Amniotic stem cell (primary cell): Measurements from ENCODE around the gene USP53.
"Not testable (repeated sequence)": the region's sequence is repeated elsewhere in the genome, so short reads cannot be mapped to it uniquely, and the experiment has no call there.

Experiments
- DNase-seq: peaks from one replicate; lab custom pipeline; 2025; lab: John Stamatoyannopoulos, UW

Gene USP53

GRCh38 chr4:119279541-119279940 is 67.0 kb downstream of the USP53 start:
- not testable (repeated sequence) for DNase-seq

DNA sequence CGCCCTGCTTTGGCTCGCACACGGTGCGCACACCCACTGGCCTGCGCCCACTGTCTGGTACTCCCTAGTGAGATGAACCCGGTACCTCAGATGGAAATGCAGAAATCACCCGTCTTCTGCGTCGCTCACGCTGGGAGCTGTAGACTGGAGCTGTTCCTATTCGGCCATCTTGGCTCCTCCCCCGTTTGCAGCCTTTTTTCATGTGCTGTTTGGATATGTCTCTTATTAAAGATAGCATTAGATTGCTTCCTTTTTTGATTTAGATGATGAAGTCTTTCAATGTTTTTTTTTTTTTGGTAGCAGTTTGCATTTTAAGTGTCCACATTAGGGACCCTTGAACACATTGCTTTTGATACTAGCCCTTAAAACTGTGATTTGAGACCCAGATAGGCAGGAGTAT is 67.4 kb downstream of the USP53 start:
- not testable (repeated sequence) for DNase-seq

GRCh38 chr4:119281393-119281792 is 68.9 kb downstream of the USP53 start:
- no peak for DNase-seq

- DNase-seq, result no peak
These were observed 72.6 kb downstream of the USP53 start for GRCh38 chr4:119284876-119285780.

DNA sequence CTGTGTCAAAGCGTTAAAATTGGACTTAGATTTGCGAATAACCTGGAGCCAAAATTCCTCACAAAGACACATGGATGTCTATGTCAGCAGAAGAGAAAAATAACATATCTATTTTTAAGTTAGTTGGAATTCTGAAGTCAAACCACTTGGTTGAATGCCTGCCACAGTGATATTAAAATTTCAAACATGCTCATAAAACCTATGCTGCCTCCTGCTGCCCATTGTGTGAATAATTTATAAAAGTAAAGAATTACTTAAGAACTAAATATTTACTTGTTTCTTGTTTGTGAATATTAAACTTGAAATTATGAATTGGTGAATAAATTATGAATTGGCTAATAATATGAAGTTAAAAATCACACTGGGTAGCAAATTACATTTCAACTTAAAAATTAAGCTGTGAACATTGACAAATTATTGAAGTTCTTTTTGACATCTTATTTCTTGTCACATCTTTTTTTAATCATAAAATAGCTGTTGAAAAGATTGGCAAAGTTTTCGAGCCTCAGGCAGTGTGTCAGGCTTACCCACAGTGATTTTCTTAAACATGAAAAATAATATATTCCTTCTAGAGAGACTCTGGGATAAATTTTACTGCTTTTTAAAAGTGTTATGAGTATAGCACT is 74.0 kb downstream of the USP53 start:
- no peak for DNase-seq

DNA sequence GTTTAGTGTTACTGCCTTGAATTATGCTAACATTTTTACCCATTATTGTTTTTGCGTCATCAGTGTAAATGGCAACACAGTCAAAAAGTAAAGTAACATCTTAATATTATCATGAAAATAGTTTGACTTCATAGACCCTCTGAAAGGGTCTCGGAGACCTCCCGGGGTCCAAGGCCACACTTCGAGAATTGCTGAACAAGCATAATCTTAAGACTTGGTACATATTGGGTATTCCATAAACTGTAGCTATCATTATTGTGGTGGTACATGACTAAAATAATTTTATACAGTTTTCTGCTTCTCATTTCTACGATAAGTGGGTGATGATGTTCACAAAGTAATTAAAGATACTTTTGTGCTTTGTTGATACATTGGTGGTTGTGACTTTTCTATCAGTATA is 76.8 kb downstream of the USP53 start:
- DNase-seq, result no peak

GRCh38 chr4:119290598-119290997 is 78.1 kb downstream of the USP53 start:
- DNase-seq, result no peak

- no peak for DNase-seq
These were observed 83.8 kb downstream of the USP53 start for GRCh38 chr4:119296356-119296755.

- no peak for DNase-seq
These were observed 85.3 kb downstream of the USP53 start for GRCh38 chr4:119297795-119298194.

DNA sequence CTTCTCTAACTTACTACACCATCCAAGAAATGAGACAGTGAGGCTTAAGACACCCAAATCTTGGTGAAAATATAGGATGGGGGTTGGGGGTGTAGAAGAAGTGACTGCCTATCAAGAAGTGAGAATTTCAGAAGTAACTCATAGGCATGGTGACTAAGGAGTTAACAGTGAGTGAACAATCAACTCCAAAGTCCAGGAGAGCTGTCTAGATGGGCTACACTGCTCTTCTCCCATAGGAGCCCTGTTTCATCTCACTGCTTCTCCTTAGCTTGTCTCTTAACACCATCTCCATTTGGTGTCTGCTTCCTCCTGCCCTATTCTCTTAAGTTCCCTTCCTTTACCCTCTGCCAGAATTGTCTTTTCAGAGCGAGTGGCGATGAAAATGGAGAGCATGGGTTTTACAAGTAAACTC is 86.8 kb downstream of the USP53 start:
- DNase-seq, result no peak

GRCh38 chr4:119299741-119300100 is 87.2 kb downstream of the USP53 start:
- no peak for DNase-seq

GRCh38 chr4:119300101-119300978 is 87.8 kb downstream of the USP53 start:
- DNase-seq, result no peak

DNA sequence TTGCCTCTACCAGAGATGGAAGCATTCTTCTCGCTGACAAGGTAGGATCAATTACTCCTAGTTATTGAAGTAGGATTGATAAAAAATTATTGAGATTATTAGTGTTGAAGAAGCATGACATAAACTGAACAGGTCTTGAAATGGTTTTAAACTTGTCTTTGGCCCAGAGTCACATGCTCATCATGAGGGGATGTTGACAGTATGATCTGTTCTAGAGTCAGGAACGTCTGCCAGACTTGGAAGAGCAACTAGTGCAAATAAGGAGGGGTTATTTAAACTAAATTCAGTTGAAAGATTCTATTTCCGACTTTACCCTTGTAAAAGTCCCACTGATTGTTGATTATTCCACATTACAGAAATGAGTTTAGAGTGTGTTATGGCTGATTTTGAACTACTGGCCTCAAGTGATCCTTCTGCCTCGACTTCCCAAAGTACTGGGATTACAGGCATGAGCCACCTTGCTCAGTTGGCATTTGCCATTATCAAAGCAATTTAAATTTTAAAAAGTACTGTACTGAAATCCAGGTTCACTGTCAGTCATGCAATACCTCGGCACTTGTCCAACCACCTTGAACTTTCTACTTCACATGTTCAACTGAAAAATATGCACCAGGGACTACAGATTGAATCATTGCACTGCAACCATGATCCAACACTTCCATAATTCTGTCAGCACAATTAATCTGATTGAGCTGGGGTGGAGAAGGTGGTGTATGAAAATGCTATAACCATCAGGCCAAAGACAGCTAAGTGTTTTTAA is 89.7 kb downstream of the USP53 start:
- DNase-seq, result no peak

DNA sequence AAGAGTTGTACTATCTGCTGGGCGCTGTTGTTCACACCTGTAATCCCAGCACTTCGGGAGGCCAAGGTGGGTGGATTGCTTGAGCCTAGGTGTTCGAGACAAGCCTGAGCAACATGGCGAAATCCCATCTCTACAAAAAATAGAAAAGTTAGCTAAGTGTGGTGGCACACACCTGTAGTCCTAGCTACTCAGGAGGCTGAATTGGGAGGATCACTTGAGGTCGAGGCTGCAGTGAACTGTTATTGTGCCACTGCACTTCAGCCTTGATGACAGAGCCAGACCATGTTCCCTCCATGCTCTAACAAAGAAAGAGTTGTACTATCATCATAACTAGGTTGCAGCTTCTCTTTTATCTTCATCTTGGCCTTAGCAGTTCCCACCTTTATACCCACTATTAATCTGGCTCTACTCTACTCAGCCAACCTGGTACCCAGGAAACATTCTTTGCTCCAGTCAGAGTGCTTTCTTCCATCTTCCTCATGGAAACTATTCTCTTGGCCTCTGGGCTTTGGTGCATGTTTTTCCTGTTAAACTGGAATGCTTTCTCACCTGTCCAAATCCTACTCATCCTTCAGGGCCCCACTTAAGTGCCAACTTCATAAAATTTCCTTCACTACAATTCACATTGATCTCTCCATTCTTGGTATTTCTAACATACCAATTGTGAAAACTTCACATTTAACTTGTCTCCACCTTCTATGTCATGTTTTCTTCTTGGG is 91.2 kb downstream of the USP53 start:
- no peak for DNase-seq

DNA sequence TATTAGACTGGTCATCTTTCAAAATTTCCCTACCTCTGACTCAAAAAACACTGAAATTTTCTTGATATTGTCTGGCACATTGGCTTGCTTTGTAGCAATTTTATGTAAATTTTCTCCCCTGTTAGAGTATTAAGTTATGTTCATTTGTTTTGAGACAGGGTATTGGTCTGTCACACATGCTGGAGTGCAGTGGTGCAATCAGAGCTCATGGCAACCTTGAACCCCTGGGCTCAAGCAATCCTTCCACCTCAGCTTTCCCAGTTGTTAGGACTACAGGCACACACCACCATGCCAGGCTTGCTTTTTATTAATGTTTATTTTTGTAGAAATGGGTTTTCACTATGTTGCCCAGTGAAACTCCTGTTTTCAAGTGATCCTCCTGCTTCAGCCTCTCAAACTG is 91.9 kb downstream of the USP53 start:
- DNase-seq, result no peak

DNA sequence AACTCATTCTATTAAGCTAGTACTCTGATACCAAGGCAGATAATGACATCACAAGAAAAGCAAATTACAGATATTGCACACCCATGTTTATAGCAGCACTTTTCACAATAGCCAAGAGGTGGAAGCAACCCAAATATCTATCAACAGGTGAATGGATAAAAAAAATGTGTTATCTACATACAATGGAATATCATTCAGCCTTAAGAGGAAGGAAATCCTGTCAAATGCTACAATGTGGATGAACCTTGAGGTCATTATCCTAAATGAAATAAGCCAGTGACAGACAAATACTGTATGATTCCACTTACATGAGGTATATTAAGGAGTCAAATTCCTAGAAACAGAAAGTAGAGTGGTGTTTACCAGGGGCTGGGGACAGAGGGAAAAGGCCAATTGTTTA is 95.1 kb downstream of the USP53 start:
- no peak for DNase-seq

GRCh38 chr4:119310826-119311225 is 98.3 kb downstream of the USP53 start:
- DNase-seq, result no peak

GRCh38 chr4:119313237-119313636 is 100.7 kb downstream of the USP53 start:
- no peak for DNase-seq

- DNase-seq, result peak; percentile 20
These were observed 101.8 kb downstream of the USP53 start for GRCh38 chr4:119314356-119314755.

DNA sequence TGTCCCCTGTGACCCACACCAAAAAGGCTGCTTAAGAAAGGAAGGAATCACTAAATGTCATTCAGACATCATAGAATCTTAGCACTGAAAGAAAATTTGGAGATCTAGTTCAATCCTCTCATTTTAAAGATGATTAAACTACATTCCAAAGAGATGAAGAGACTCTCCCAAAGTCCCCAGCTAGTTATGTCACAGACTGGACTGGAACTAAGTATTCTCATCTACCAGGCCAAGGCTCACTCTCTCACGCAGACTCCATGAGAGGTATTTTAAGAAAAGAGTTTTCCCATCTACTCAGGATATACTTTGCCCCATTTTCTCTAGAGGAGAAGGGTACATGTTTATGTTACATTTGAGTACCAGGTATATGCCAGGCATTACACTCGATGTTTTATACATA is 102.5 kb downstream of the USP53 start:
- DNase-seq, result no peak

DNA sequence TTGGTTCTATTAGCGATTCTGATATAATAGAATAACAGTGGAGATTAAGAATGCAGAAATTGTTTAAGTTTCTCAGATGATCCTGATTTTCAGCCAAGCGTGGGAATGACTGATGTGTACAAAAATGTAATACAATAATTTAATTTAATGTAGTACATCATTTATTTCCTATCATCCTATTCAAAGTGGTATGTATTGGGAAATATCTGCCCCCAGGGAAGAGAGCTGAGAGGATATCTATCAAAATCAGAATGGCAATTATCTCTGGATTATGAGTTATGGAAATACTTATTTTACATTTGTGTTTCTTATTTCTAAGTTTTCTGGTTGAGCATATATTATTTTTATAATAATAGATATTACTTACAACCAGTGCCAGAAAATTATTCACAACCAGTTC is 105.5 kb downstream of the USP53 start:
- DNase-seq, result no peak
